Sigmoid colon (tissue), 4 donors: Measurements from ENCODE around the gene LSM14A.

ENCODE experiments used
- EP300 ChIP-seq, 4 donors: sonication (generic); formaldehyde crosslinking; IDR thresholded peaks; one replicate each; pipeline ENCODE4 v1.6.1; 2017; ENCODE audit warnings: antibody characterized with exemption in 4 of 4
- POLR2A ChIP-seq, 2 donors: fragments of 450-650 bp; IDR thresholded peaks; one replicate each; pipeline ENCODE4 v1.6.1; 2016; ENCODE audit warnings: antibody characterized with exemption in 2 of 2, mild to moderate bottlenecking in 2 of 2, moderate library complexity in 2 of 2
- POLR2AphosphoS5 ChIP-seq, 4 donors: sonication (generic); formaldehyde crosslinking; IDR thresholded peaks; one replicate each; pipeline ENCODE4 v1.6.1; 2017; ENCODE audit warnings: antibody characterized with exemption in 4 of 4
- TF ChIP-seq, protein P1 (sequence below), 4 experiments: fragments of 450-650 bp in 3 of 4; fragments of 200-600 bp in 1 of 4; IDR thresholded peaks; one replicate each; pipeline ENCODE4 v1.5.1; 2016 to 2019; ENCODE audit warnings: antibody characterized with exemption in 4 of 4, mild to moderate bottlenecking in 3 of 4, moderate library complexity in 2 of 4

DNA sequence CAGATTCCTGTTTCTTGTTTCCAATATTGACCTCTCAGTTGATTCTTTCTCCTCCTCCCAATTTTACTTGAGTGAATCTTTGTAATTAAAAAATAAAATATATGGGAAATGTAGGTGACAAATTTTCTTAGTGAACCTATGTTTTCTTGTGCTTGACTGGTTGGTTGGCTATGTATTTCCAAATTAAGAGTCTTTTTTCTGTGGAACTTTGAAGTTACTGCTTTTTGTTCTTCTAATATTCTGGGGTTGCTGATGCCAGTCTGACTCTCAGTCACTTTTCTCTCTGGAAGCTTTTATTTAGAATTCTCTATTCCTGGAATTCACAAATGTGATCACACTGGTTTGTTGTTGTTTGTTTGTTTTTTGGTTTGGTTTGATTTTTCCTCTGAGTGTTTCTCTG, 9.8 kb downstream of the LSM14A start:
- TF ChIP-seq POLR2A (IDR thresholded peaks at IDR 0.05) (no peak), POLR2AphosphoS5 (IDR thresholded peaks at IDR 0.05) (no peak), EP300 (IDR thresholded peaks at IDR 0.05) (no peak)
- TF ChIP-seq, protein P1, sequence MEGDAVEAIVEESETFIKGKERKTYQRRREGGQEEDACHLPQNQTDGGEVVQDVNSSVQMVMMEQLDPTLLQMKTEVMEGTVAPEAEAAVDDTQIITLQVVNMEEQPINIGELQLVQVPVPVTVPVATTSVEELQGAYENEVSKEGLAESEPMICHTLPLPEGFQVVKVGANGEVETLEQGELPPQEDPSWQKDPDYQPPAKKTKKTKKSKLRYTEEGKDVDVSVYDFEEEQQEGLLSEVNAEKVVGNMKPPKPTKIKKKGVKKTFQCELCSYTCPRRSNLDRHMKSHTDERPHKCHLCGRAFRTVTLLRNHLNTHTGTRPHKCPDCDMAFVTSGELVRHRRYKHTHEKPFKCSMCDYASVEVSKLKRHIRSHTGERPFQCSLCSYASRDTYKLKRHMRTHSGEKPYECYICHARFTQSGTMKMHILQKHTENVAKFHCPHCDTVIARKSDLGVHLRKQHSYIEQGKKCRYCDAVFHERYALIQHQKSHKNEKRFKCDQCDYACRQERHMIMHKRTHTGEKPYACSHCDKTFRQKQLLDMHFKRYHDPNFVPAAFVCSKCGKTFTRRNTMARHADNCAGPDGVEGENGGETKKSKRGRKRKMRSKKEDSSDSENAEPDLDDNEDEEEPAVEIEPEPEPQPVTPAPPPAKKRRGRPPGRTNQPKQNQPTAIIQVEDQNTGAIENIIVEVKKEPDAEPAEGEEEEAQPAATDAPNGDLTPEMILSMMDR (IDR thresholded peaks at IDR 0.05): no peak
